NCI-H2196 treated with DMSO at 0.1 percent for 48 hours (cell line): Measurements from ENCODE around the gene C16orf82.
"Not testable (repeated sequence)": the region's sequence is repeated elsewhere in the genome, so short reads cannot be mapped to it uniquely, and the experiment has no call there.

Source experiments
- DNase-seq: peaks from one replicate; lab custom pipeline; 2025; ENCODE audit not compliant: unreplicated experiment; lab: John Stamatoyannopoulos, UW

Gene C16orf82

GRCh38 chr16:27086031-27086430 is 19.3 kb downstream of the C16orf82 start:
- not testable (repeated sequence) for DNase-seq

GRCh38 chr16:27088216-27088615 is 21.5 kb downstream of the C16orf82 start:
- DNase-seq, result no peak

- no peak for DNase-seq
These were observed 29.6 kb downstream of the C16orf82 start for GRCh38 chr16:27096375-27096774.

- DNase-seq, result no peak
These were observed 31.1 kb downstream of the C16orf82 start for GRCh38 chr16:27097800-27098230.

- no peak for DNase-seq
These were observed 31.8 kb downstream of the C16orf82 start for GRCh38 chr16:27098366-27099049.

- no peak for DNase-seq
These were observed 36.2 kb downstream of the C16orf82 start for GRCh38 chr16:27102701-27103575.

GRCh38 chr16:27103954-27104353 is 37.2 kb downstream of the C16orf82 start:
- DNase-seq, result no peak

GRCh38 chr16:27106305-27106704 is 39.6 kb downstream of the C16orf82 start:
- DNase-seq, result no peak

GRCh38 chr16:27107185-27107592 is 40.5 kb downstream of the C16orf82 start:
- no peak for DNase-seq

GRCh38 chr16:27108051-27108770 is 41.5 kb downstream of the C16orf82 start:
- no peak for DNase-seq

GRCh38 chr16:27108826-27109665 is 42.3 kb downstream of the C16orf82 start:
- no peak for DNase-seq

GRCh38 chr16:27109666-27110523 is 43.2 kb downstream of the C16orf82 start:
- DNase-seq, result peak; percentile 53

GRCh38 chr16:27110524-27110896 is 43.8 kb downstream of the C16orf82 start:
- no peak for DNase-seq

GRCh38 chr16:27111486-27111885 is 44.8 kb downstream of the C16orf82 start:
- no peak for DNase-seq

- DNase-seq, result no peak
These were observed 45.5 kb downstream of the C16orf82 start for GRCh38 chr16:27112093-27112811.

GRCh38 chr16:27113341-27113841 is 46.7 kb downstream of the C16orf82 start:
- DNase-seq, result no peak

- DNase-seq, result no peak
These were observed 47.3 kb downstream of the C16orf82 start for GRCh38 chr16:27114006-27114405.

- DNase-seq, result no peak
These were observed 51.8 kb downstream of the C16orf82 start for GRCh38 chr16:27118526-27118925.
